Measurements from ENCODE around the gene BANP.
"Not testable (repeated sequence)": the region's sequence is repeated elsewhere in the genome, so short reads cannot be mapped to it uniquely, and the experiment has no call there.

Gene BANP

DNA sequence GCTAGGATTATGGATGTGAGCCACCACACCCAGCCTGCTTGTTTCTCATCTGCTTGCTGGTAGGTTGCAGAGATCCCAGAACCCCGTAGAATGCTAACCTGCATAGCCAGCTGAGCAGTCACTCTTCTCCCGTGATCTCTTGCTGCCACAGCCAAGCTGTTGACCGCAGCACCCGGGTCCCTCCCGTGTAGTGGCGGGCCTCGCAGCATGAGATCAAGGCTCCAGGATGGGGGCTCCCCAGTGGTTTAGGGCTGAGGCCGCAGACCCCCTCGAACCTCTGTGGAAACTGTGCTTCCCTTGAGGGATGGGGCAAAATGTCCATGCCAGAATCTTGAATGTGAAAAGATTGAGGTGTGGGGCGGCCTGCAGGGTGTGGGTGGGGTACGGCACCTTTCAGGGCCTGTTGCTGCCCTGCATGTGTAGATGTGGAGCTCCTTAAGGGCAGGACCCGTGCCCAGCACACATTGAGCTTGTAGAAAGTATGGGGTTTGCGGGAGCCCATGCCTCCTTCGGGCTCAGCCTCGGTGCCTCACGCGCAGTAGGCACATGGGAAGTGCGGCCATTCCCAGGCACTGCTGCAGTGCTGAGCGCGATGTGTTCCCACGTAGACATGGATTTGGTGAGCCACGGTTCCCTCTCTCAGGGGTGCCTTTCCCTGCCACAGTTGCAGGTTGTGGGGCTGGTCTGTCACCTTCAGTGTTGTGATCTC, 99.9 kb downstream of the BANP start:
- DNase-seq (ENCODE audit: low spot score) = no peak

DNA sequence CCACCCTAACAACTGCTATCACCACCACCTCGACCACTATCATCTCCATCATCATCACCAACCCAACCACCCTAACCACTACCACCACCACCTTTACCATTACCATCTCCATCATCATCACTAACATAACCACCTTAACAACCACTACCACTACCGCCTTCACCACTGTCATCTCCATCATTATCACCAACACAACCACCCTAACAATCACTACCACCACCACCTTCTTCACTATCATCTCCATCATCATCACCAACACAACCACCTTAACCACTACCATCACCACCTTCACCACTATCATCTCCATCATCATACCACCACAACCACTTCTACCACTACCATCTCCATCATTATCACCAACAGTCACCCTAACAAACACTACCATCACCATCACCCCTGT, 101.4 kb downstream of the BANP start:
- DNase-seq (ENCODE audit: low spot score) = no peak

GRCh38 chr16:88053479-88053878, 102.2 kb downstream of the BANP start:
- DNase-seq (ENCODE audit: low spot score) = not testable (repeated sequence)

DNA sequence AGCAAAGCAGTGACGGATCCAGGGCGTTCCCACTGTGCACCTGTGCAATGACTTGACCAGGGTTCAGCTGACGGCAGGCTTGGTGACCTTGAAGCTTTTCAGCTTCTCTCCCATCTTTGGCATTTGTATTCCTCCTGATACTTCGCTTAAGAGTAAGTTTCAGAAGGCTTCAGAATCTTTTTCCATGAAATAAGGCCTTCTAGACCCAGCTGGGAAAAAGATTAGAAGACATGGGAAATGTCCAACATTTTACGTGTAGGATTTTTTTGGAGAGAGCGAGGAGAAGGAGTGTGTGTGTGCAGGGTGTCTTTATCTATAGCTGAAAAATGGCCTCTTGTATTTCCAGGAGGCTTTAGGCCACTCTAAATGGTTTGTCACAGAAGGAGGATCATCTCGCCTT, 104.1 kb downstream of the BANP start:
- DNase-seq (ENCODE audit: low spot score) = no peak

DNA sequence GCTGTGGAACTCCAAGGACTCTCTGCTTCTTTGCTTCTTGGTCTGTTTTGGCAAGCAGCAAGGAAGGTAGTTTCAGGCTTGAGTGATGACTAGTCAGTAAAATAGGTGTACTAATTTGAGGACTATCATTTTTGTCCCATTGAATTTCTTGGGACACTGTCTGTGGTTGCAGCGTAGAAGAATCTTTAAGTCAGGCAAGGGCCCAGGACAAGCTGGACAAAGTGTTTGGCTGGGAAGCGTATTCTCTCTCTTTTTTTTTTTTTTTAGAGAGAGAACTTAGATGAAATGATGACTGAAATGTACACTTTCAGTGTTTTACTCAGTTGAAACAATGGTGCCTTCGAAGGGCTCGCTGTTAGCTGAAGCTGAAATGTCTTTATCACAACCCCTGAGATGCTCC, 105.0 kb downstream of the BANP start:
- no peak for DNase-seq (ENCODE audit: low spot score)

- DNase-seq (ENCODE audit: low spot score) = no peak
Observed at GRCh38 chr16:88057656-88058055, 106.4 kb downstream of the BANP start.

- DNase-seq (ENCODE audit: low spot score) = no peak
Observed at GRCh38 chr16:88058136-88058535, 106.9 kb downstream of the BANP start.

DNA sequence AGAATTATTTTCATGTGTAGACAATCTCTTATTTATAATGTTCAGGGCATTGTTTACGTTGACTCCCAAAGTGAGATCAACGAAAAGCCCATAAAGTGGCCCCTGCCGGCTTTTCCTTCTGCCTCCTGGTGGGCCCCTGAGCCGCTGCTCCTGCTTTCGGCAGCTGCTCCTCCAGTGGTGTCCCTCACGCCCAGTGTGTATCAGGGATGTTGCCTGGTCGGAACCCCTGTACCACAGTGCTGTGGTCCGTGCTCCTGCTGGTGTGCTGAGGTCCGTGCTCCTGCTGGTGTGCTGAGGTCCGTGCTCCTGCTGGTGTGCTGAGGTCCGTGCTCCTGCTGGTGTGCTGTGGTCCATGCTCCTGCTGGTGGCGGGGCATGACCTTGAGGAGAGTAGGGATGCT, 107.6 kb downstream of the BANP start:
- DNase-seq (ENCODE audit: low spot score) = no peak

DNA sequence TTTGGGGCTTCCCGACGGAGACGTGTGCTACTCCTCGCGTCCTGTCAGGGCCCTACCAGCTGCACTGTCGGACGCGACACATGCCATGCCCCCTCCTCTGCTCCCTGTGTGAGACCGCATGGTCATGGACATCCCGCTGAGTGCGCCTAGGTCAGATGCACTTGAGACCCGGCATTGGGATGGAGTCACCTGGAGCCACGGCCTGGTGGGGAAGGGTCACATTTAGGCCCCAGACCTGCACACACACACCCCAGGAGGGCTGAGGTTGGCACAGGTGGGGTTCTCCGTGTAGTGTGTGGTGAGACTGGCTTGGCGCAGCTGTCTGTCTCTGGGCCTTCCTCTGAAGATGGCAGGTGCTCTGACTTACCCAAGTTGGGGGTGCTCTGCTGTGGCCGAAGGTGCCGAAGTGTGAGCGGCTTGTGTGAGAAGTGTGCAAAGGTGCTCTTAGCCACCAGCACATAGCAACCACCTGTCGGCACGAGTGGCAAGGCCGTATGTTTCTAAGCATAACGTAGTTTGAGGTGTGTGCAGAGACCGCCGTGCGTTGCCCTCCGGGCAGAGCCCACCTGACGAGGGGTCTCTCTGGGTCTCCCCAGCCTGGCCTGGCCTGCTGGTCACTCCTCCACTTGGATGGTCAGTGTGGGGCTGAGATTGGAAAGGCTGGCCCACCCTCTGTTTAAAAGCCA, 108.6 kb downstream of the BANP start:
- no peak for DNase-seq (ENCODE audit: low spot score)

- no peak for DNase-seq (ENCODE audit: low spot score)
Observed at GRCh38 chr16:88060524-88061219, 109.4 kb downstream of the BANP start.

GRCh38 chr16:88061346-88062110, 110.3 kb downstream of the BANP start:
- DNase-seq (ENCODE audit: low spot score) = no peak

DNA sequence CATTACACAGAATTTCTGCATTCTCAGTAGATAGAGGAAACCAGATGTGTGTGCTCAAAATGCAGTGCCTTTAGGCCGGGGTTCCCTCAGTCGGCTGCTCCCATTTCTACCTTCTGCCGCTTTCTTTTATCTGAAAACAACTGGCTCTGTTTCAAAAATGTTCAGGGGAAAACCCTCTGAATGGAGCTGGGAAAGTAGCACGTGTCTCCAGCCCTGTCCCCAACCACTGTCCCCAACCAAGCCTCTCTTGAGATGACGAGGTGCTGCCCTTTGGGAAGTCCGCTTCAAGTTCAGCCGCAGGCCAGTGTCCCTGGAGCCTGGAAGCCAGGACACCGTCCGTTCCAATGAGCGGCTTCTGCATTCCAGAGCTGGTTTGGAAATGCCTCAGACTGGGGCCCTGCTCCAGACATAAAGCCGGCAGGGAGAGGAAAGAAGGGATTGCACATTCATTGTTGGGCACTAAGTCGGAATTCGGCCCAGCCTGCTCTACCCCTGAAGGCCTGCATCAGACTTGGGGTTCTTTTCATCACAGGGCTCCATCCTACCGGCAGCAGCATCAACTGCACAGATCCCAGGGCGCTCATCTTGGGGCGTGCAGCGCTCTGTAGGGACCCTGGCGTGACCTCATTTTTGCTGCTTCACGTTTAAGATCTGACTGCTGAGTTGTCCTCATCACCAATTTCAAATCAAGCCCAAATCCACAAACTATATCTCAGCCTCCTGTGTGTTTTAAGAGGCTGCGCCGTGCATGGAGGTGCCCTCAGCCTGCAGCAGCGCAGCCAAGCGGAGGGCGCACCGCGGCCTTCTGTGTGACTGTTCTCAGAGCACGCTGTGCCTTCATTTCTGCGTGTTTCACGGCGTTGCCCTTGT, 111.3 kb downstream of the BANP start:
- DNase-seq (ENCODE audit: low spot score) = peak; percentile 94

DNA sequence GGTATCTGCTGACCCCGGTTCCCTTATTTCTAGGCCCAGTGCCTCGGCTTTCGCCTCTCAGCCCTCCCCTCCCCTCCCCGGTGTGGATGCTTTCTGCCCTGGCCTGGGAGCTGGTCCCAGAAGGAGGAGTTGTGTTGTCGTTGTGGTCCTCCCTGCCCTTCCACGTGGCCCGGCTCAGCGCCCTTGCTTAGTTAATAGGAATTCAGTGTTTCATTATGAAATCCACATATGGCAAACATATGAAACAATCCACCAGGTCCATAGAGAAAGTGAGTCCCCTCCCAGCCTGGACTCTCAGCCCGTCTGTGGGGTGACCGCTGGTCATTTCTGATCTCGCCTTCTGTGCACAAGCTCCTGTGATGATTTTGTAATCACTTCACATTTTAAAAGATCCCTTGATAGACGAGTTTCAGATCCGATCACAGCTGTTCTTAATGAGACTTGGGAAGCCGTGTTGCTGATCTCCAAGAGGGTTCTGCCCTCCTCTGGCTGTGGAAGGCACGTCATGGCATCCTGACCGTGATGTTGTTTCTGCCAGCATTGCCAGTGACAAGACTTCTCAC, 112.1 kb downstream of the BANP start:
- peak; percentile 87 for DNase-seq (ENCODE audit: low spot score)

- peak; percentile 55 for DNase-seq (ENCODE audit: low spot score)
Observed at GRCh38 chr16:88064011-88064888, 113.0 kb downstream of the BANP start.

DNA sequence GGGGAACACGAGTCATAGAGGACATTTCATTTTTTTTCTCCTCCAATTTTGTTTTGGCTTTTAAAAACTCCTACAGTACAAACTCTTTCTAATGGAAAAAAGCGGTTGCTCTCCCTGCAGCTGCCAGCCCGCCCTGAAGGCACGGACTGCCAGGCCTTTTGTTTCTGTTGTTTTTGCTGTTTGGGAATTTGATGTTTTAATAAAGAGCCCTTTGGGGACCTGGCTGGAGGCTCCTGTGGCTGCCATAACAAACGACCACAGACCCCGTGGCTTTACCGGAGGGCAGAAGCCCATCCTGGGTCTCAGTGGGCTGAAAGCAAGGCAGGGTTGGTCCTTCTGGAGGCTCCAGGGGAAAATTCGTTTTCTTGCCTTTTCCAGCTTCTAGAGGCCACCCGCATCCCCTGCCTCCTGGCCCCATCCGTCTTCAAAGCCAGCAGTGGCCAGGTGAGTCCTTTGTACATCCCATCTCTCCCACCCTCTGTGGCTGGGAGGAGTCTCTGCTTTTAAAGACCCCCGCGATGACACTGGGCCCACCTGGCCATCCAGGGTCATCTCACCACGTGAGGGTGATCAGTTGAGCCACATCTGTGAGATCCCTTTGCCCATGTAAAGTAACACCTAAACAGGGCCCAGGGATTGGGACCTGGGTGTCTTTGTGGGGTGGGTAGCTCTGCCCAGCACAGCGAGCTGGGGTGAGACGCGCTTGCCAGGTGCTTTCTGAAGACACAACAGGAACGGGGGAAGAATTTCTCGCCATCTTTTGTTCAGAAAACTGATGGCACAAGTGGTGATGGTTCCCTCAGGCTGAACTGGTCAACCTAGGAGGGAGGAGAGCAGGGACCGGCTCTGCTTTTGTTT, 113.9 kb downstream of the BANP start:
- no peak for DNase-seq (ENCODE audit: low spot score)

GRCh38 chr16:88065747-88066142, 114.5 kb downstream of the BANP start:
- no peak for DNase-seq (ENCODE audit: low spot score)

DNA sequence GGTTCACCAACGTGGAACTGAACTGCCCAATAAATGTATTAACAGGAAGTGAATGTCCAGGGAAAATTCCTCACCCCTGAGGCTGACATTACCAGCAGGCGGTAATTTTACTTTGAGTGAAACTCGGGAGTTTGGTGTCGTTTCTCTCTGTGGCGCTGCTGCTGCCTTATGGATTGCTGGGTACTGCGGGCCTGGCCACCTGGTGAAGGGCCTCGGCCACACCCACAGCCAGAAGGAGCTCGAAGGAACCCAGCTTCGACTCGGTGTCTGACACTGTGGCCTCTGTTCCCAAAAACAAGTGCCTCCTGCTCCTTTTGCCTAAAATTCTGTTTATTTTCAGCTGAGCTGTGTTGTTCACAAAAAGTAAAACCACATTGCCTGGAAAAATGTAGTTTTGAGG, 115.0 kb downstream of the BANP start:
- DNase-seq (ENCODE audit: low spot score) = no peak

- DNase-seq (ENCODE audit: low spot score) = no peak
Observed at GRCh38 chr16:88066680-88067529, 115.7 kb downstream of the BANP start.

Measured in AG08396 (cell line).